ENCODE results near the gene KDM1B. TPM values are rescaled to one million over a fixed set of nuclear protein-coding genes. Genes with fewer than 3 reads are reported as not detected.

Gene KDM1B
- total and polyA plus RNA-seq, 2 of the 8 experiments (the other 6 are each of a cell fraction or from before 2014, with no cell fraction given), result 3.7 to 7.5 TPM

DNA sequence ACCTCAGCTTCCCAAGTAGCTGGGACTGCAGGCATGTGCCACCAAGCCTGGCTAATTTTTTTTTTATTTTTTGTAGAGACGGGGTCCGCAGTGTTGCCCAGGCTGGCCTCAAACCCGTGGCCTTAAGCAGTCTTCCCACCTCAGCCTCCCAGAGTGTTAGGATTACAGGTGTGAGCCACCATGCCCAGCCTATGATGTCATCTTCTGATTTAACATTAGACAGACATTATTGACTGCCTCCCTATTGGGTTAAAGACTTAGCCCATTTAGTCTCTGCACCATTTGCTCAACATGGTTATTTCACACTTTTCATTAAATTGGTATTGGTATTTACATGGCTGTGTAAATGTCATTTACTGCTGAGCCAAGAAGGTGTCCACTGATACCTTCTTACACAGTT lies 63.0 kb downstream of the KDM1B start:
- Histone ChIP-seq H3K4me3 (ENCODE audit: extremely low read depth in 1 of 4, insufficient read depth in 2 of 4, low read depth in 3 of 4, low read length in 4 of 4) (no peak overlapping the region), H3K36me3 (ENCODE audit: control insufficient read depth in 2 of 4, insufficient read depth in 4 of 4, low read length in 3 of 4) (peaks cover 0 to 16% (median under 1%) of the 10 kb centered on the region in 4 experiments; a peak in 4 of 8 replicates), H3K27ac (ENCODE audit: low read depth, low read length) (no peak overlapping the region), H2BK5ac (ENCODE audit: low read depth, low read length) (no peak overlapping the region), H3K23ac (ENCODE audit: insufficient read length) (no peak overlapping the region), H3K18ac (ENCODE audit: extremely low read depth, low read length) (no peak overlapping the region), H4K5ac (ENCODE audit: insufficient read length, low read depth, low read length) (no peak overlapping the region), H4K8ac (ENCODE audit: extremely low read depth, insufficient read depth, low read length) (no peak overlapping the region), H3K14ac (ENCODE audit: insufficient read length) (no peak overlapping the region), H2BK20ac (ENCODE audit: low read length) (no peak overlapping the region), H3K79me2 (ENCODE audit: control insufficient read depth in 1 of 2, insufficient read depth in 2 of 2, low read length in 2 of 2) (no peaks in the 10 kb centered on the region), H3K56ac (replicated peaks; ENCODE audit: insufficient read length, low read depth, low read length) (no peak overlapping the region), H3K9me3 (ENCODE audit: insufficient read depth in 2 of 2, low read depth in 1 of 2, low read length in 1 of 2) (no peaks in the 10 kb centered on the region), H3K4me1 (replicated peaks in 1 of 4; ENCODE audit: control insufficient read depth in 3 of 4, insufficient read depth in 4 of 4, low read length in 3 of 4) (no peaks in the 10 kb centered on the region), H3K9ac (replicated peaks in 1 of 4; ENCODE audit: extremely low read depth in 1 of 4, low read depth in 3 of 4, low read length in 3 of 4) (no peak overlapping the region), H3K27me3 (replicated peaks in 1 of 4; ENCODE audit: control insufficient read depth in 3 of 4, extremely low read depth in 1 of 4, insufficient read depth in 3 of 4, low read length in 3 of 4) (no peaks in the 10 kb centered on the region), H3K23me2 (ENCODE audit: low read depth, low read length) (no peaks in the 10 kb centered on the region; the same call in 1 of the 2 replicates), H2BK12ac (ENCODE audit: low read depth, low read length) (no peak overlapping the region), H2BK120ac (replicated peaks; ENCODE audit: low read depth, low read length) (no peak overlapping the region), H4K20me1 (replicated peaks in 1 of 2; ENCODE audit: control insufficient read depth in 1 of 2, insufficient read depth in 2 of 2, low read length in 2 of 2) (peaks cover 0 to 1% of the 10 kb centered on the region in 2 experiments), H3K4me2 (ENCODE audit: insufficient read depth in 1 of 2, low read depth in 2 of 2, low read length in 2 of 2) (no peak overlapping the region), H2BK15ac (ENCODE audit: low read length) (no peak overlapping the region), H4K91ac (replicated peaks; ENCODE audit: insufficient read length, low read length) (no peak overlapping the region), H2AK5ac (ENCODE audit: low read depth, low read length) (no peak overlapping the region), H3K79me1 (ENCODE audit: low read depth, low read length) (no peaks in the 10 kb centered on the region), H2AFZ (ENCODE audit: low read length) (no peak overlapping the region), H3K4ac (replicated peaks; ENCODE audit: insufficient read length, low read depth, low read length) (no peak overlapping the region)
- ChIA-PET POLR2A (ENCODE audit: partially characterized antibody) (interaction anchor here (1.0 to 2.1 kb wide), 2 partner anchors 12 to 24 kb away, joined by 3 to 6 read pairs; no protein-coding TSS in a partner anchor), CTCF (ENCODE audit: partially characterized antibody) (interaction anchor here (0.6 kb wide), 1 partner anchor 174 kb away, joined by 3 read pairs; no protein-coding TSS in a partner anchor)
- no peak for FAIRE-seq
- DNase-seq (ENCODE audit: low read depth in 1 of 2, low spot score in 2 of 2), result no peak
- 95% methylated on average over 3 of the region's 3 CpGs; no CpG with 5 or more reads in 1 of the 2 experiments for WGBS, 2 experiments (ENCODE audit: extremely low coverage in 1 of 2, insufficient coverage in 1 of 2, insufficient read length in 1 of 2, insufficient replicate concordance in 2 of 2, low coverage in 1 of 2, low lambda C conversion rate in 2 of 2, missing lambda C conversion rate in 1 of 2)
- no peak for TF ChIP-seq ASH2L (IDR thresholded peaks at IDR 0.05; ENCODE audit: low read length)
- TF ChIP-seq, protein P1, sequence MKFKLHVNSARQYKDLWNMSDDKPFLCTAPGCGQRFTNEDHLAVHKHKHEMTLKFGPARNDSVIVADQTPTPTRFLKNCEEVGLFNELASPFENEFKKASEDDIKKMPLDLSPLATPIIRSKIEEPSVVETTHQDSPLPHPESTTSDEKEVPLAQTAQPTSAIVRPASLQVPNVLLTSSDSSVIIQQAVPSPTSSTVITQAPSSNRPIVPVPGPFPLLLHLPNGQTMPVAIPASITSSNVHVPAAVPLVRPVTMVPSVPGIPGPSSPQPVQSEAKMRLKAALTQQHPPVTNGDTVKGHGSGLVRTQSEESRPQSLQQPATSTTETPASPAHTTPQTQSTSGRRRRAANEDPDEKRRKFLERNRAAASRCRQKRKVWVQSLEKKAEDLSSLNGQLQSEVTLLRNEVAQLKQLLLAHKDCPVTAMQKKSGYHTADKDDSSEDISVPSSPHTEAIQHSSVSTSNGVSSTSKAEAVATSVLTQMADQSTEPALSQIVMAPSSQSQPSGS (IDR thresholded peaks at IDR 0.05; ENCODE audit: low read length), result no peak
- TF ChIP-seq HDAC6 (IDR thresholded peaks at IDR 0.05; ENCODE audit: low read depth, low read length), result no peak
- no peak for TF ChIP-seq GABPA (IDR thresholded peaks at IDR 0.05; ENCODE audit: borderline replicate concordance, insufficient read depth, low read length)
- TF ChIP-seq RFX5 (IDR thresholded peaks at IDR 0.05; ENCODE audit: borderline replicate concordance, low read depth, low read length), result no peak
- TF ChIP-seq TAF1 (IDR thresholded peaks at IDR 0.05; ENCODE audit: low read depth, low read length), result no peak
- TF ChIP-seq GTF2F1 (IDR thresholded peaks at IDR 0.05; ENCODE audit: borderline replicate concordance, low read depth, low read length), result no peak
- TF ChIP-seq CBX8 (IDR thresholded peaks at IDR 0.05; ENCODE audit: borderline replicate concordance, low read depth, low read length), result no peak
- TF ChIP-seq KDM1A (IDR thresholded peaks at IDR 0.05; ENCODE audit: borderline replicate concordance, low read length), result no peak
- TF ChIP-seq SIX5 (IDR thresholded peaks at IDR 0.05; ENCODE audit: low read depth, low read length), result no peak
- no peak for TF ChIP-seq FOSL1 (IDR thresholded peaks at IDR 0.05; ENCODE audit: insufficient read depth, low read depth, low read length)
- TF ChIP-seq YY1 (IDR thresholded peaks at IDR 0.05; ENCODE audit: low read depth, low read length), result no peak
- no peak for TF ChIP-seq MAFK (IDR thresholded peaks at IDR 0.05; ENCODE audit: low read depth, low read length)
